Measurements from ENCODE around the gene CNGB1.

The CNGB1 gene

GRCh38 chr16:57844416-57845030, 126.4 kb downstream of the CNGB1 start:
- no peak overlapping the region for H3K27ac ChIP-seq (ENCODE audit: low read depth, low read length, poor library complexity, severe bottlenecking)
- H3K4me1 ChIP-seq (ENCODE audit: insufficient read depth, low read length, severe bottlenecking), result no peaks in the 10 kb centered on the region
- no peaks in the 10 kb centered on the region for H3K9me3 ChIP-seq (ENCODE audit: low read length)
- H3K9ac ChIP-seq (ENCODE audit: low read length), result no peak overlapping the region
- H3K4me3 ChIP-seq (ENCODE audit: low read depth, low read length, poor library complexity, severe bottlenecking), result no peak overlapping the region
- H3K79me2 ChIP-seq (ENCODE audit: insufficient read depth, low read length), result no peaks in the 10 kb centered on the region
- no peaks in the 10 kb centered on the region for H3K36me3 ChIP-seq (ENCODE audit: insufficient read depth, low read length)
- H3K9me2 ChIP-seq (ENCODE audit: low read depth, low read length), result no peaks in the 10 kb centered on the region
- H3F3A ChIP-seq (ENCODE audit: insufficient read depth, low read length), result no peaks in the 10 kb centered on the region
- TF ChIP-seq EZH2 (IDR thresholded peaks at IDR 0.05; ENCODE audit: borderline replicate concordance, low read length) (no peak), CTCF (IDR thresholded peaks at IDR 0.05; ENCODE audit: low read length) (no peak)
- H3K27me3 ChIP-seq (ENCODE audit: insufficient read depth, low read length), result peaks cover 3% of the 10 kb centered on the region; the same call in 1 of the 2 replicates
- no peak overlapping the region for H2AFZ ChIP-seq (ENCODE audit: low read length)
- no peaks in the 10 kb centered on the region for H4K20me1 ChIP-seq (ENCODE audit: insufficient read depth, low read length)
- H3K4me2 ChIP-seq (ENCODE audit: low read length), result no peak overlapping the region

- Histone ChIP-seq H3K4me2 (ENCODE audit: low read length) (no peak overlapping the region), H3K36me3 (ENCODE audit: insufficient read depth, low read length) (no peaks in the 10 kb centered on the region), H3K4me3 (ENCODE audit: low read depth, low read length, poor library complexity, severe bottlenecking) (no peak overlapping the region), H3K9me2 (ENCODE audit: low read depth, low read length) (no peaks in the 10 kb centered on the region), H3K27ac (ENCODE audit: low read depth, low read length, poor library complexity, severe bottlenecking) (no peak overlapping the region), H4K20me1 (ENCODE audit: insufficient read depth, low read length) (no peaks in the 10 kb centered on the region), H2AFZ (ENCODE audit: low read length) (no peak overlapping the region), H3K9me3 (ENCODE audit: low read length) (no peaks in the 10 kb centered on the region), H3K4me1 (ENCODE audit: insufficient read depth, low read length, severe bottlenecking) (no peaks in the 10 kb centered on the region), H3K79me2 (ENCODE audit: insufficient read depth, low read length) (no peaks in the 10 kb centered on the region), H3F3A (ENCODE audit: insufficient read depth, low read length) (no peaks in the 10 kb centered on the region), H3K9ac (ENCODE audit: low read length) (no peak overlapping the region), H3K27me3 (ENCODE audit: insufficient read depth, low read length) (peaks cover 6% of the 10 kb centered on the region; the same call in 1 of the 2 replicates)
- no peak for TF ChIP-seq EZH2 (IDR thresholded peaks at IDR 0.05; ENCODE audit: borderline replicate concordance, low read length)
- no peak for TF ChIP-seq CTCF (IDR thresholded peaks at IDR 0.05; ENCODE audit: low read length)
Observed at GRCh38 chr16:57843400-57843799, 127.5 kb downstream of the CNGB1 start.

DNA sequence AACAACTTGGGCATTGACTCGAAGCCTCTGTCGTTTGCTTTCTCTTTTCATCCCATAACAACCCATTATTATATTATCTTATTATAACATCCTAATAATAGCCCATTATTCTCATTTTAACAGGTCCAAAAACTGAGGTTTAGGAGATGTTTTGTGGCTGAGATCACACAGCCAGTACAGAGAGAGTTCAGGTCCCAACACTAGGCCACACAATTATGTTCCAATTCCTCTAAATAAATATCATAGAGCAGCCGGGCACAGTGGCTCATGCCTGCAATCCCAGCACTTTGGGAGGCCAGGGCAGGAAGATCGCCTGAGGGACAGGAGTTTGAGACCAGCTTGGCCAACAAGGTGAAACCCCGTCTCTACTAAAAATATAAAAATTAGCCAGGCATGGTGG, 128.3 kb downstream of the CNGB1 start:
- Histone ChIP-seq H3K4me1 (ENCODE audit: insufficient read depth, low read length, severe bottlenecking) (no peaks in the 10 kb centered on the region), H2AFZ (ENCODE audit: low read length) (no peak overlapping the region), H3K36me3 (ENCODE audit: insufficient read depth, low read length) (no peaks in the 10 kb centered on the region), H4K20me1 (ENCODE audit: insufficient read depth, low read length) (no peaks in the 10 kb centered on the region), H3K27ac (ENCODE audit: low read depth, low read length, poor library complexity, severe bottlenecking) (no peak overlapping the region), H3K27me3 (ENCODE audit: insufficient read depth, low read length) (peaks cover 6% of the 10 kb centered on the region; the same call in 1 of the 2 replicates), H3K4me3 (ENCODE audit: low read depth, low read length, poor library complexity, severe bottlenecking) (no peak overlapping the region), H3K9me2 (ENCODE audit: low read depth, low read length) (no peaks in the 10 kb centered on the region), H3K9me3 (ENCODE audit: low read length) (no peaks in the 10 kb centered on the region), H3F3A (ENCODE audit: insufficient read depth, low read length) (no peaks in the 10 kb centered on the region), H3K79me2 (ENCODE audit: insufficient read depth, low read length) (no peaks in the 10 kb centered on the region), H3K4me2 (ENCODE audit: low read length) (no peak overlapping the region), H3K9ac (ENCODE audit: low read length) (no peak overlapping the region)
- TF ChIP-seq CTCF (IDR thresholded peaks at IDR 0.05; ENCODE audit: low read length) (no peak), EZH2 (IDR thresholded peaks at IDR 0.05; ENCODE audit: borderline replicate concordance, low read length) (no peak)

Data from OCI-LY1 (cell line).